ENCODE data around the gene RBMS1. TPM values are rescaled to one million over a fixed set of nuclear protein-coding genes. Genes with fewer than 3 reads are reported as not detected.
A peak's percentile ranks its signal among the peaks of the same experiment; 100 is the strongest.

The RBMS1 gene
- total RNA-seq, 1 donor from 2014 or later, result 53.0 TPM

GRCh38 chr2:160474891-160475787, 18.5 kb downstream of the RBMS1 start:
- ATAC-seq (ENCODE audit: poor library complexity), result no peak
- intact Hi-C loops (cut with DNase I), result no loop called here
- DNase-seq, result no peak

DNA sequence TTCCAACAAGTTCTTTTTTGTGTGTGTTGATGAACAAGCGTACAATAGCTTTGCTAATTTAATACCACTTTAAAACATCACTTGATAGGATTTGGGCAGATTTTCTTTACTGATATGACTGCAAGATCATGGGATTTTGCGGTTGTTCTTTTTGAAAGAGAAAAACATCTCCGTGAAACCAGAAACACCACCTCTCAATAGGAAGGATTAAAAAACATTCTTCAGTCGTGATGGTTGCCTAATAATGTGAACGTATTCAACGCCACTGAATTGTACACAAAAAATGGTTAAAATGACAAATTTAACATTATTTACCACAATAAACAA, 19.3 kb downstream of the RBMS1 start:
- no peak for ATAC-seq (ENCODE audit: poor library complexity)
- DNase-seq, result no peak
- intact Hi-C loops (cut with DNase I), result no loop called here

GRCh38 chr2:160473468-160474318, 19.9 kb downstream of the RBMS1 start:
- no peak for ATAC-seq (ENCODE audit: poor library complexity)
- no peak for DNase-seq
- intact Hi-C loops (cut with DNase I), result no loop called here

- ATAC-seq (ENCODE audit: poor library complexity) (no peak), DNase-seq (no peak)
- intact Hi-C loops (cut with DNase I), result no loop called here
Observed at GRCh38 chr2:160472839-160473251, 20.8 kb downstream of the RBMS1 start.

DNA sequence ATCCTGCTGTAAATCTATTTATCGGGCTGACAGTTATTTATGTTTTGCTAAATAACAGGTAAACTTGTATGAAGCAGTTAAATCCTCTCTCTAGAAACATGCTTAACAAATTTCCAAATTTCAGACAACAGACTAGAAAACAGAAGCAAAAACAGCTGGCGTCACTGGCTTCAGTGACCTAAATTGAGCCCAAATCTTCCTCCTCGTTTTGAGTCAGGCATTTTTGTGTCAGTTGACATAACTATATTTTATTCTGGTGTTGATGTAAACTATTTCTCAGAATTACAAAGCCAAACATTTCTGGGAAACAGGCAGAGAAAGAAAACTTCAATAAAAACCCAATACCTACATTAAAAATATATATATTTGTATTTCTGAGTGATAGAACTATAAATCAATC, 21.7 kb downstream of the RBMS1 start:
- intact Hi-C loops (cut with DNase I), result no loop called here
- ATAC-seq (ENCODE audit: poor library complexity) (no peak), DNase-seq (no peak)

- ATAC-seq (ENCODE audit: poor library complexity), result peak; percentile 55
- no peak for DNase-seq
- intact Hi-C loops (cut with DNase I), result no loop called here
Observed at GRCh38 chr2:160469621-160470204, 23.9 kb downstream of the RBMS1 start.

DNA sequence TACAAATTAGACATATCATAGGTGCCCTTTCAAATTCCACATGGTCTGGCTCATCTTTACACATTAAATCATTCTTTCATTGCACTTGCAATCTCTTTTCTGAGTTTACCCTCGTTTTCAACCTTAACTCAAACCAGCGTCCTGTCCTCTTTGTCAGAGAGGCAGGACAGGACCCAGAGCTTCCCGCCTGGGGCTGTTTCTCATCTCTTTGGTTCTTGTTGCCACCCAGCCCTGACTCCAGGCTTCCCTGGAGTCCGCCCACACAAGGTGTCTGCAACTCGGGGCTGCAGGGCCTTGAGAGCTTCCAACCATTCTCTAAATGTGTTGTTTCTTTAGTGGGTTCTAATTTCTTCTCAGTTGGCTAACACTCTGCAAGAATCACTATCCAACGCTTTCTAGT, 24.4 kb downstream of the RBMS1 start:
- no peak for ATAC-seq (ENCODE audit: poor library complexity)
- intact Hi-C loops (cut with DNase I), result no loop called here

DNA sequence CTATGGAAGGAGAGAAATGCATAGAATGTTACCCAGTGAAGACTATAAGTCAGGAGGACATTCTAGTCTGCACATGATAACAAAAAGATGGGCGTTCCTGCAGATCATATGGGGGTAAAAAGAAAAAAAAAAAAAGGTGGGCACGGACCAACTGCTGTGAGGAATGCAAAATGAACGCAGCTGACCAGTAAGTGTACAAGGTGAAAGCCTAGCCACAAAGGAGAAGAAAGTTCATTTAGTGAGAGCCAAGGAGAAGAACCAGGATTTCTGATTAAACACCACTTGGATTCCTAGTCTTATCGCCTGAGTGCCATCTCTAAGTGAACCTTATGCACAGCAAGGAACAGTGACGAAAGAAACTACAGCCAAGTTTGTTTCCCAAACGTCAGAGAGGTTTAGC, 26.5 kb downstream of the RBMS1 start:
- ATAC-seq (ENCODE audit: poor library complexity), result no peak
- DNase-seq, result no peak
- intact Hi-C loops (cut with DNase I), result no loop called here

More for the DNA sequence above, 24.4 kb downstream of the RBMS1 start:
- no peak for DNase-seq

- DNase-seq (no peak), ATAC-seq (ENCODE audit: poor library complexity) (no peak)
- intact Hi-C loops (cut with DNase I), result no loop called here
Observed at GRCh38 chr2:160465406-160465805, 28.2 kb downstream of the RBMS1 start.

DNA sequence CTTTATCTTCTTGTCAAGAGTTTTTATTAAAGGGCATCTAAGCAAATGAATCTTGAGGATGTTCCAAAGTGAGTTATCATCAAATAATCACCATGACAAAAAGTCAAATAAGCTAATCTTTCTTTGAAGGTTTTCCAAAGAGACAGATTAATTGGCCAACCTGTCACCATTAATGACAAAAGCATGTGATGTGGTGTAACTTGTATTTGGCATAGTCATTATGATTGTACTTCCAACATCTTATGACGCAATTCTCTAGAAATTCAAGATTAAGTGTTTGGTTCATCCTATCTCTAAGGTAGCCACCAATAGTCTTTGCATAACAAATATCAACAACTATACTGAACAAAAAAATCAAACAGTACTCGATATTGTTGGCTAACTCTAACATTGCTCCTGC, 28.6 kb downstream of the RBMS1 start:
- DNase-seq, result no peak
- intact Hi-C loops (cut with DNase I), result no loop called here
- ATAC-seq (ENCODE audit: poor library complexity), result no peak

- intact Hi-C loops (cut with DNase I), result no loop called here
- ATAC-seq (ENCODE audit: poor library complexity), result no peak
- no peak for DNase-seq
Observed at GRCh38 chr2:160464017-160464416, 29.6 kb downstream of the RBMS1 start.

DNA sequence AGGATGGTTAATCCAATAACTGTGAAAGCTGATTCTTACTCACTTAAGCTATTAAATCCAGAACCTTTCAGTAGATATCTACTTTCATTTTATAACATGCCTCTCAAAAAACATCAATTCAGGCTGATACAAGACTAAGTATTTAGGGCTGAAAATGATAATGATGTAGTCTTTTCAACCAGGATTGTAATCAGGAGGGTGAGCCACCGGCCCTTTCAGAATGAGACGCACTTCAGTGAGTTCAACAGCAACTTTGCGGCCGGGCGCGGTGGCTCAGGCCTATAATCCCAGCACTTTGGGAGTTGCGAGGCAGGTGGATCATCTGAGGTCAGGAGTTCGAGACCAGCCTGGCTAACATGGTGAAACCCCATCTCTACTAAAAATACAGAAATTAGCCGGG, 30.4 kb downstream of the RBMS1 start:
- ATAC-seq (ENCODE audit: poor library complexity), result no peak
- intact Hi-C loops (cut with DNase I), result no loop called here

GRCh38 chr2:160460333-160460731, 33.3 kb downstream of the RBMS1 start:
- no peak for DNase-seq
- peak; percentile 30 for ATAC-seq (ENCODE audit: poor library complexity)
- intact Hi-C loops (cut with DNase I), result no loop called here

More for the DNA sequence above, 30.4 kb downstream of the RBMS1 start:
- no peak for DNase-seq

DNA sequence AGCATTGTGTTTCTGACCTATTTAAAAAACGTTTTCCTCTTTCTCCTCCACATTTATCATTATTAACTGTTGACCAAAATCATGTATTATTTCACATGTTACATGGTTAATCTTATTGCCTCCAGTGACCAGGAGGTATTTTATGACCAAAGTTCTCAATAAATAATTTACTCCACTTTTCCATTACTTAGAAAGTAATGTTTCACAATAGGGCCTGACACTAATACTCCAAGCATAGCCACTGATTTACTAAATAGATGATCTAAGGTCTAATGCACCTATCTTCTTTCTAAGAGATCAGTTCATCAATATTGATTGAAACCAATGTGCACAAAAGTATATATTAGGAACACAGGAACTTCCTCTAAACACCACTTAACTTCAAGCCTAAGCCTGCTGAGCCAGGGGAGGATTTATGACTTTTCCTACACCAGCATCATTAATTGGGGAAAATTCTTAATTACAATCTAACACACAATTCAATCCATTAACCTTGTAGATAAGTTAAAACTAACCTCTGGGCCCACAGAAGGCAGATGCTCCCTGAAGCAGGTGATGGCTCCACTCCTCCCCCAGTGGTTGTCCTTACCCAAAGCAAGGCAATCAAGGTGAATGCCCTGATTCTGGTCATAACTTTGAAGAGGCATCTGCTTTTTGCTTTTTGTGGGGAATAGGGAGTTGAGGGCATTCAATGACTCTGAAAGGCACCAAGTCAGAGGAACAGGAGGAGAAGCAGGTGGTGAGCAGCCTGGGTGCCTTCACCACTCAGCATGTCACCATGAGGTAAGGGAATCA, 33.9 kb downstream of the RBMS1 start:
- DNase-seq (no peak), ATAC-seq (ENCODE audit: poor library complexity) (no peak)
- intact Hi-C loops (cut with DNase I), result no loop called here

DNA sequence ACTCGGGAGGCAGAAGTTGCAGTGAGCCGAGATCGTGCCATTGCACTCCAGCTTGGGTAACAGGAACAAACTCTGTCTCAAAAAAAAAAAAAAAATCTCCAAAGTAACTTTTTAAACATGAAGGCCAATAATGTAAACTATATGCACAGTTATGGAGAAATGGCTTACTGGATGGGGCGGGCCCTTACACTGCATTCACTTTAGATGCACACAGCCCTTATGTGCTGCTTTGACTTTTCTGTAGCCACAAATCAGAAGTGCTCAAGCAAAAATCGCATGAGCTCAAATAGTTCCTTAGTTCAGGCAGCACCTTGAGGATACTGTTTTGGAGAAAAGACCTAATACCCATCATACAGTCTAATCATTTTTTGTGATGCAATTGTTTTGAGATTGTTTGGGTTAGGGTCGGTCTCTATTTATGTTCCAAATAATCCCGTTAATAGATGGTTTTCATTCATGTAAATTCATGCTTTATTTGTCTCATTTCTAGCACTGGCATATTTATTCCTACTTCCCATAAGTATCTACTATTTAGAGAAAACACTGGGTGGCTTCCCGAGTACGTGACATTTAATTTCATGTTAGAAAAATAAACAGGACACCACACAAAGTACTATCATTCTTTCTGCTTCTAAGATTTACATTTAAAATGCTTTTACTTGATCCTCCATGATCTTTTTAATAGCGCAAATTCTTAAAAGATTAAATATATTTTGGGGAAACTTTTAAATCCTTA, 34.7 kb downstream of the RBMS1 start:
- intact Hi-C loops (cut with DNase I), result no loop called here
- ATAC-seq (ENCODE audit: poor library complexity), result no peak
- DNase-seq, result no peak

- ATAC-seq (ENCODE audit: poor library complexity) (no peak), DNase-seq (no peak)
- intact Hi-C loops (cut with DNase I), result no loop called here
Observed at GRCh38 chr2:160457588-160457987, 36.0 kb downstream of the RBMS1 start.

DNA sequence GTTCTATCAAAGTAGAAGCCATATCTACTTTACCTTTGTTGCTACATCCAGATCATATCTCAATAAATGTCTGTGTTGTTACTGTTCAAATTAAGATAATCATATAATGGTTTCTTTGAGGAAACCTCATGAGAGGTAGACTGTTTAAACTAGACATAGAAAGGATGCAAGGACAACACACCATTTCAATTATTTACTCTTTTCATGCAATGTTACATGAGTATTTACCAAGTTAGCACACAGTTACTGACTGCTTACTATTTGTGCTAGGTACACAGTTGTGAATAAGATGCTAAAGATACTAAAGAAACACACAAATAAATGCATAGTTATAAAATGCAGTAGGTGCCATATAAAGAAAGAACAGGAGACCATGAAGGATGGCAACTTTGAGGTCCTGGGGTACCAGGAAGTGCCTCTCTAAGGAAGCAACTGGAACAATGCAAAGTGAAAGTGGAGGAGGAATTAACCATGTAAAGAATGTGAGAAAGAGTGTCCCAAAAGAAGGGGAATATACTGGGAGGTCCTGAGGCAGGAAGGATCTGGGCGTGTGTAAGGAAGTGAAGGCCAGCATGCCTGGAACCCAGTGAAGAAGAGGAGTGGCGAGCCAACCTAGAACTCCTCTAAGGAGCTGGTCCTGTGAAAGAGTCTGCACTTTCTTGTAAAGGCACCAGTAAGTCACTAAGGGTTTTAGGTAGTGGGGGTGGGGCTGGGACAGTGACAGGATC, 39.4 kb downstream of the RBMS1 start:
- intact Hi-C loops (cut with DNase I), result no loop called here
- ATAC-seq (ENCODE audit: poor library complexity), result no peak
- no peak for DNase-seq

Measured in Right ventricle myocardium superior (tissue), 1 donor.